Common myeloid progenitor, CD34-positive (primary cell): ENCODE results near the gene EDEM2.

Experiments used
- CTCF ChIA-PET: fragments of 350-600 bp; sonication (Branson Sonifier 250); formaldehyde crosslinking; loops from one replicate; lab custom pipeline; 2021; ENCODE audit warnings: antibody characterized with exemption; lab: Charles Lee
- POLR2A ChIA-PET: fragments of 350-600 bp; sonication (Branson Sonifier 250); formaldehyde crosslinking; loops from one replicate; lab custom pipeline; 2021; ENCODE audit warnings: antibody characterized with exemption; lab: Charles Lee
- DNase-seq, 3 donors: peaks; one replicate each; pipeline versions ENCODE4 v3.0.0 to v3.0.0-alpha.2; 2013
- H3K27ac ChIP-seq, 2 experiments: 1 replicate in 1 of 2; 2 replicates in 1 of 2; pipeline ENCODE4 v1.7.0; 2013; ENCODE audit warnings: inconsistent platforms in 2 of 2, low read length in 2 of 2, mild to moderate bottlenecking in 2 of 2, low read depth in 1 of 2, moderate library complexity in 1 of 2; ENCODE audit not compliant: severe bottlenecking in 2 of 2, insufficient read depth in 1 of 2, poor library complexity in 1 of 2
- H3K27me3 ChIP-seq, 5 experiments: replicated peaks in 2 of 5; 1 replicate in 3 of 5; 2 replicates in 2 of 5; pipeline versions ENCODE4 v1.6.1 to v1.7.0; 2013; ENCODE audit warnings: low read length in 4 of 5, mild to moderate bottlenecking in 2 of 5, moderate library complexity in 2 of 5, inconsistent platforms in 1 of 5; ENCODE audit not compliant: insufficient read depth in 5 of 5, control insufficient read depth in 4 of 5
- H3K36me3 ChIP-seq, 4 experiments: 1 replicate in 2 of 4; 2 replicates in 2 of 4; pipeline versions ENCODE4 v1.6.1 to v1.7.0; 2013; ENCODE audit warnings: low read length in 3 of 4, control low read depth in 1 of 4, mild to moderate bottlenecking in 1 of 4; ENCODE audit not compliant: control insufficient read depth in 4 of 4, insufficient read depth in 4 of 4
- H3K4me1 ChIP-seq, 4 experiments: 1 replicate in 3 of 4; 2 replicates in 1 of 4; pipeline versions ENCODE4 v1.6.1 to v1.7.1; 2013; ENCODE audit warnings: low read length in 3 of 4, mild to moderate bottlenecking in 3 of 4, control low read depth in 1 of 4, inconsistent platforms in 1 of 4, moderate library complexity in 1 of 4; ENCODE audit not compliant: control insufficient read depth in 4 of 4, insufficient read depth in 4 of 4; ENCODE audit errors: control extremely low read depth in 1 of 4
- H3K4me3 ChIP-seq, 7 experiments: 1 replicate in 4 of 7; 2 replicates in 3 of 7; pipeline versions ENCODE4 v1.5.1 to v1.7.0; 2013; ENCODE audit warnings: mild to moderate bottlenecking in 7 of 7, low read length in 6 of 7, moderate library complexity in 6 of 7, inconsistent platforms in 2 of 7, low read depth in 2 of 7, control low read depth in 1 of 7; ENCODE audit not compliant: insufficient read depth in 4 of 7, control insufficient read depth in 1 of 7; ENCODE audit errors: extremely low read depth in 1 of 7
- H3K9me3 ChIP-seq, 5 experiments: 1 replicate in 4 of 5; 2 replicates in 1 of 5; pipeline versions ENCODE4 v1.6.1 to v1.7.1; 2013; ENCODE audit warnings: low read length in 4 of 5, mild to moderate bottlenecking in 2 of 5, inconsistent platforms in 1 of 5, low read depth in 1 of 5, moderate library complexity in 1 of 5; ENCODE audit not compliant: control insufficient read depth in 4 of 5, insufficient read depth in 2 of 5; ENCODE audit errors: control extremely low read depth in 1 of 5
- WGBS: methylation state at CpG from one replicate; pipeline ENCODE4 v1.1.5; 2013; ENCODE audit not compliant: insufficient coverage; 5-methylcytosine and 5-hydroxymethylcytosine counted together

The EDEM2 gene

DNA sequence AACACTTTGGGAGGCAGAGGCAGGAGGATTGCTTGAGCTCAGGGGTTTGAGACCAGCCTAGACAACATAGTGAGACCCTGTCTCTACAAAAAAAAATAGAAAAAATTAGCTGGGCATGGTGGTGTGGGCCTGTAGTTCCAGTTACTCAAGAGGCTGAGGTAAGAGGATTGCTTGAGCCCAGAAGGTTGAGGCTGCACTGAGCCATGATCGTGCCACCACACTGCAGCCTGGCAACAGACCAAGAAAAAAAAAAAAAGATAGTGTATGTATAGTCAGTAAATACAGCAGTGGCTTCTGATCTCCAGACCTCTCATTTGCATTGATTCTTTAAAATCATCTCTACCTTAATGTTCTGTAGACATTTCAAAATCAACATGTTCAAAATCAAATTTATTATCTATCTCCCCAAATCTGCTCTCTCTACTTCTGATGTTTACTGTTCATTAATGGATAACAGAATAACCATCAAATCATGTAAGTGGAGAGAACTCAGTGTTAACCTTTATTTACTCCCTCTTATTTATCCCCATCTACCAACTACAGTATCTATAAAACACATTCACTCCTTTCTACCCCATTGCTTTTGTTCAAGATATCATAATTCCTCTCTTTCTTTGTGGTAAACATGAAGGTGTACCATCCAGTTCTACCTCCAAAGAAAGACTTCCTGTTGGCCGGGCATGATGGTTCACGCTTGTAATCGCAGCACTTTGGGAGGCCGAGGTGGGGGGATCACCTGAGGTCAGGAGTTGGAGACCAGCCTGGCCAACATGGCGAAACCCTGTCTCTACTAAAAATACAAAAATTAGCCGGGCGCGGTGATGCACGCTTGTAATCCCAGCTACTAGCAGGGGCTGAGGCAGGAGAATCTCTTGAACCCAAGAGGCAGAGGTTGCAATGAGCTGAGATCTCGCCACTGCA lies 32.4 kb upstream of the EDEM2 start:
- Histone ChIP-seq H3K36me3 (no peaks in the 10 kb centered on the region), H3K4me3 (no peak overlapping the region), H3K27ac (no peak overlapping the region), H3K27me3 (no peaks in the 10 kb centered on the region), H3K9me3 (no peaks in the 10 kb centered on the region), H3K4me1 (no peaks in the 10 kb centered on the region)
- 97% methylated on average over 5 of the region's 11 CpGs for WGBS
- ChIA-PET CTCF (interaction anchor here (1.0 to 1.5 kb wide), 2 partner anchors 15 to 35 kb away, joined by 3 read pairs; no protein-coding TSS in a partner anchor), POLR2A (no interaction called here)
- DNase-seq, result no peak

DNA sequence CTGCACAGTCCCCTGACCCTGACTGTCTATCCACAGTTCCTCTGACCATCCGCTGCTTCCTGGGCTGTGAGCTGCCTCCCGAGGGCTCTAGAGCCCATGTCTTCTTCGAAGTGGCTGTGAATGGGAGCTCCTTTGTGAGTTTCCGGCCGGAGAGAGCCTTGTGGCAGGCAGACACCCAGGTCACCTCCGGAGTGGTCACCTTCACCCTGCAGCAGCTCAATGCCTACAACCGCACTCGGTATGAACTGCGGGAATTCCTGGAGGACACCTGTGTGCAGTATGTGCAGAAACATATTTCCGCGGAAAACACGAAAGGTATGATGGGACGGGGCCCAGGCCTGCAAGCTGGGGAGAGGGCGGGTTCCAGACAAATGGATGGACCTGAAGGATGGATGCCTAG lies 29.0 kb upstream of the EDEM2 start:
- Histone ChIP-seq H3K36me3 (no peaks in the 10 kb centered on the region), H3K27ac (no peak overlapping the region), H3K4me1 (peaks cover 4 to 15% (median 11%) of the 10 kb centered on the region in 4 experiments), H3K4me3 (no peak overlapping the region), H3K9me3 (no peaks in the 10 kb centered on the region), H3K27me3 (no peaks in the 10 kb centered on the region)
- CTCF ChIA-PET, result interaction anchor here (1.0 to 1.4 kb wide), 2 partner anchors 18 to 80 kb away, joined by 3 to 4 read pairs; no protein-coding TSS in a partner anchor
- over 99% methylated on average over 13 of the region's 14 CpGs for WGBS
- POLR2A ChIA-PET, result no interaction called here
- no peak for DNase-seq

DNA sequence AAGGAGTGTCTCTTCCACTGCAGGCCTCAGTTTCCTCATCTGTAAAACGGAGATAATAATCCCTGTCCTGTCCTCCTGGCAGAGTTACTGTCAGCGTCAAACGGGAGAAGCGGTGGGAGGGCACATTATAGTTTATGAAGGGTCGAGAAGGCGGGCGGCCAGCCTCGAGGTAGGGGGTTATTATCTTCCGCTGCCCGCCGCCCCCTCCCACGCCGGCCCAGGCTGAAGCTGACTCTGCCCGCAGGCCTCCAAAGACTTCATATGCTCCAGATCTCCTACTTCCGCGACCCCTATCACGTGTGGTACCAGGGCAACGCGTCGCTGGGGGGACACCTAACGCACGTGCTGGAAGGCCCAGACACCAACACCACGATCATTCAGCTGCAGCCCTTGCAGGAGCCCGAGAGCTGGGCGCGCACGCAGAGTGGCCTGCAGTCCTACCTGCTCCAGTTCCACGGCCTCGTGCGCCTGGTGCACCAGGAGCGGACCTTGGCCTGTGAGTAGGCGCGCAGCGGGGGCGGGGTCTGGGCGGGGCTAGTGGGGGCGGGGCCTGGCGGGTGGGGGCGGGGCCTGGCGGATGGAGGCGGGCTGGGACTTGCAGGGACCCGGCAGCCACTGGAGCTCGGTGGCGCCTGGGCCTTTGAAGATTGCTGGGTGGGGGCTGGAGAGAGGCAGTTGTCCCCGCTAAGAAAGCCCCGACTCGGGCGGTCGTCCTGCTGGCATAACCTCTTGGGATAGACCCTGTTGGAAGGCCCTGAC lies 27.5 kb upstream of the EDEM2 start:
- 96% methylated on average over 27 of the region's 49 CpGs for WGBS
- ChIA-PET POLR2A (interaction anchor here (0.5 kb wide), 1 partner anchor 89 kb away, joined by 3 read pairs; no protein-coding TSS in a partner anchor), CTCF (no interaction called here)
- Histone ChIP-seq H3K9me3 (no peaks in the 10 kb centered on the region), H3K27me3 (no peaks in the 10 kb centered on the region), H3K36me3 (no peaks in the 10 kb centered on the region), H3K27ac (no peak overlapping the region), H3K4me3 (no peak overlapping the region), H3K4me1 (peaks cover 4 to 15% (median 11%) of the 10 kb centered on the region in 4 experiments)
- peak in 1 of 3 donors; percentile 12 for DNase-seq

DNA sequence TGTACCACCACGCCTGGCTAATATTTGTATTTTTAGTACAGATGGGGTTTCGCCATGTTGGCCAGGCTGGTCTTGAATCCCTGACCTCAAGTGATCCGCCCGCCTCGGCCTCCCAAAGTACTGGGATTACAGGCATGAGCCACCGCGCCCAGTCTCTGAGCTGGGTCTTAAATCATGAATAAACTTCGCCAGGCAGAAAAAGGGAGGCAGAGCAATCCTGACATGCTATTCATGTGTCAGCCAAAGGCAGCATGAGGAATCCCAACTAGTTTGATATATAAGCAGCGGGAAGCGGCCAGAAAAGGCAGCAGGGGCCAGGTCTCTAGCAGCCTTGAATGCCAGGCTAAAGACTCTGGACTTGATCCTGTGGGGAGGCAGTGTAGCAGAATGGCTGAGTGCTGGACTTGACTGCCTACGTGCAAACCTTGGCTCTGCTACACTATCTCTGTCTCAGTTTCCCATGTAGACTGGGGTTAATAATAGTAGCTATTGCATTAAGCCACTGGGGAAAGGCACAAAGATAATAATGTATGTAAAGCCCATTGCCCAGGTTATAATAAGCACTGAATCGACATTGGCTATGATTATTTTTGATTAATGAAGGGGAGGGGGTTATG lies 26.5 kb upstream of the EDEM2 start:
- POLR2A ChIA-PET, result no interaction called here

DNA sequence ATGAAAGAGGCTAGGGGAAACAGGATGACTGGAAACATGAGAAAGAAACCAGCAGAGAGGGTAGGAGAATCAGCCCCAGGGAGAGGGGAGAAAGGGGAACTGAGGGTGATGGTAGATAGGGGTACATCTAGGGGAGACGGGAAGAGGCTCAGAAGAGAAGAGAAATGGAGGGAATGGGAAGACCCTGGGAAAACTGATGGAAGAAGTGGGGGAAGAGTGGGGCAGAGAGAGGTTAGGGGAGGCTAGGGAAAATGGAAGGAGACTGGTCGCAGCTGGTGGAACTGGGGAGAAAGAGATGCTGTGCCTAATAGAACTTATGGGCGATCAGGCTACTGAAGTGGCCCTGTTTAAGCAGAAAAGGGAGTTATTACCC lies 25.3 kb upstream of the EDEM2 start:
- H3K4me1 ChIP-seq, result peaks cover 4 to 16% (median 11%) of the 10 kb centered on the region in 4 experiments
- ChIA-PET POLR2A (no interaction called here), CTCF (no interaction called here)
- H3K36me3 ChIP-seq, result no peaks in the 10 kb centered on the region
- no peaks in the 10 kb centered on the region for H3K27me3 ChIP-seq
- H3K9me3 ChIP-seq, result no peaks in the 10 kb centered on the region
- H3K27ac ChIP-seq, result no peak overlapping the region
- H3K4me3 ChIP-seq, result peak overlapping the region in 4 of 7 experiments; percentile 49 to 68 (median 61)
- WGBS, result 8% methylated on average over 1 of the region's 3 CpGs
- DNase-seq, result no peak

More for the DNA sequence above, 26.5 kb upstream of the EDEM2 start:
- no peaks in the 10 kb centered on the region for H3K36me3 ChIP-seq
- no peak overlapping the region for H3K4me3 ChIP-seq
- H3K9me3 ChIP-seq, result no peaks in the 10 kb centered on the region
- 97% methylated on average over 8 of the region's 12 CpGs for WGBS
- no peak overlapping the region for H3K27ac ChIP-seq
- CTCF ChIA-PET, result no interaction called here
- DNase-seq, result no peak
- no peaks in the 10 kb centered on the region for H3K27me3 ChIP-seq
- peaks cover 4 to 15% (median 11%) of the 10 kb centered on the region in 4 experiments for H3K4me1 ChIP-seq

DNA sequence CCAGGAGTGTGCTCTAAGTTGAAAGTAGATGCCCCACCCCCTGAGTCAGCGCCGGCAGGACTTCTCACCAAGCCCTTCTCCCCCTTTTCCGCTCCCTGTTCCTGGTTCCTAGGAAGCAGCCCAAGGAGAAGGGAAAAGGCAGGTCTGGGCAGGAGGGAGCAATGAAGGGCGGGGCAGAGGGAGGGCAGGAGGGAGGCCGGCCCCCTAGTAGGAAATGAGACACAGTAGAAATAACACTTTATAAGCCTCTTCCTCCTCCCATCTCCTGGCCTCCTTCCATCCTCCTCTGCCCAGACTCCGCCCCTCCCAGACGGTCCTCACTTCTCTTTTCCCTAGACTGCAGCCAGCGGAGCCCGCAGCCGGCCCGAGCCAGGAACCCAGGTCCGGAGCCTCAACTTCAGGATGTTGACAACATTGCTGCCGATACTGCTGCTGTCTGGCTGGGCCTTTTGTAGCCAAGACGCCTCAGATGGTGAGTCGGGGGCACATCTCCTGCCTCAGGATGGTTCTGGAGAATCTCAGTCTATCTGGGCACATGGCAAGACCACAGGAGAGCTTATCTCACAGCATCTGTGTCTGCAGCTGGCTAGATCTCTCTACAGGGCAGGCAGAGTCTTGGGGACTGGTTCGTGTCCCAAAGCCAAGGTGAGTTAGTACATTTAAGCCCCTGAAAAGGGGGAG lies 24.8 kb upstream of the EDEM2 start, which contains the start of gene PROCR:
TSS of gene PROCR (plus strand) at position 320 of the 681 bp plus-strand sequence. CDS start at position 403, 83 bp downstream.
- POLR2A ChIA-PET, result no interaction called here
- WGBS, result under 1% methylated on average over 12 of the region's 16 CpGs
- Histone ChIP-seq H3K9me3 (no peaks in the 10 kb centered on the region), H3K27ac (no peak within 1 kb of the TSS), H3K36me3 (no peaks in the 10 kb centered on the region), H3K27me3 (no peaks in the 10 kb centered on the region), H3K4me3 (peak within 1 kb of the TSS in 6 of 7 experiments; percentile 26 to 68 (median 53)), H3K4me1 (peaks cover 4 to 21% (median 16%) of the 10 kb centered on the region in 4 experiments)
- DNase-seq, result peak; percentile 62 to 90 (median 83)
- CTCF ChIA-PET, result no interaction called here
